ENCODE data around the gene HOGA1.

HOGA1 gene

GRCh38 chr10:97623277-97623676 lies 39.1 kb downstream of the HOGA1 start:
- TF ChIP-seq CTCF (IDR thresholded peaks at IDR 0.05; ENCODE audit: low read length) = no peak
- no peak for TF ChIP-seq EZH2 (optimal IDR thresholded peaks at IDR 0.05; ENCODE audit: low read depth, low read length)
- TF ChIP-seq EZH2phosphoT487 (IDR thresholded peaks at IDR 0.05; ENCODE audit: low read length) = no peak
- no peak for DNase-seq
- no peaks in the 10 kb centered on the region for H4K20me1 ChIP-seq (ENCODE audit: insufficient read depth, low read length)
- H3F3A ChIP-seq (ENCODE audit: insufficient read depth, low read length) = no peaks in the 10 kb centered on the region
- no peaks in the 10 kb centered on the region for H3K36me3 ChIP-seq (replicated peaks; ENCODE audit: insufficient read depth, low read length)
- no peaks in the 10 kb centered on the region for H3K4me1 ChIP-seq (ENCODE audit: low read length)
- no peaks in the 10 kb centered on the region for H3K9me3 ChIP-seq (replicated peaks; ENCODE audit: insufficient read depth, low read length)
- H3K9me2 ChIP-seq (replicated peaks; ENCODE audit: insufficient read depth, low read length) = no peaks in the 10 kb centered on the region
- no peaks in the 10 kb centered on the region for H3K79me2 ChIP-seq (ENCODE audit: low read length)
- H3K27ac ChIP-seq (ENCODE audit: low read length) = no peak overlapping the region
- H3K4me2 ChIP-seq (ENCODE audit: low read depth, low read length) = no peak overlapping the region
- H3K4me3 ChIP-seq (ENCODE audit: low read length) = no peak overlapping the region
- H2AFZ ChIP-seq (ENCODE audit: low read length) = no peak overlapping the region
- no peak overlapping the region for H3K9ac ChIP-seq (ENCODE audit: low read length)
- H3K27me3 ChIP-seq (replicated peaks; ENCODE audit: insufficient read depth, low read length) = no peaks in the 10 kb centered on the region

DNA sequence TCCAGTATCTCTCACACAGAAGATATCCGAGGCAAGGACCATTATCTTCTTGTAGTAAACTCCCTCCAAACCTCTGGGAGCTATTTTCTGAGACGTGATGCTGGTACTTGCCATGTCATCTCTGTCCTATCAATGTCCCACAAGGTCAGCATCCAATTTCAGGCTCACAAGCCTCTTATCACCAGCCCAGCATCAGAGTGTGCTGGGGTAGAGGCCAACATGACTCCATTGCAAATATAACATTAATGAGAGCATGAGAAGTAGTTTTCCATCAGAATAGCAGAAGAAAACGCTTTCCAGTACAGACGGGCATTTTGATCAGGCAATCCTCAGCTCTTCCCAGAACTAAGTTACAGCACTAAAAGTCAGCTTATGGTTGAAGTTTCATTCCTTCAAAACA lies 43.5 kb downstream of the HOGA1 start:
- no peak overlapping the region for H3K27ac ChIP-seq (ENCODE audit: low read length)
- H3K4me2 ChIP-seq (ENCODE audit: low read depth, low read length) = no peak overlapping the region
- H2AFZ ChIP-seq (ENCODE audit: low read length) = no peak overlapping the region
- no peak for DNase-seq
- no peaks in the 10 kb centered on the region for H3K9me2 ChIP-seq (replicated peaks; ENCODE audit: insufficient read depth, low read length)
- no peaks in the 10 kb centered on the region for H3K27me3 ChIP-seq (replicated peaks; ENCODE audit: insufficient read depth, low read length)
- H3F3A ChIP-seq (ENCODE audit: insufficient read depth, low read length) = no peaks in the 10 kb centered on the region
- no peaks in the 10 kb centered on the region for H4K20me1 ChIP-seq (ENCODE audit: insufficient read depth, low read length)
- no peaks in the 10 kb centered on the region for H3K36me3 ChIP-seq (replicated peaks; ENCODE audit: insufficient read depth, low read length)
- H3K9me3 ChIP-seq (replicated peaks; ENCODE audit: insufficient read depth, low read length) = no peaks in the 10 kb centered on the region
- H3K4me1 ChIP-seq (ENCODE audit: low read length) = no peaks in the 10 kb centered on the region
- H3K79me2 ChIP-seq (ENCODE audit: low read length) = no peaks in the 10 kb centered on the region
- H3K4me3 ChIP-seq (ENCODE audit: low read length) = no peak overlapping the region
- no peak overlapping the region for H3K9ac ChIP-seq (ENCODE audit: low read length)
- TF ChIP-seq EZH2 (optimal IDR thresholded peaks at IDR 0.05; ENCODE audit: low read depth, low read length) (no peak), EZH2phosphoT487 (IDR thresholded peaks at IDR 0.05; ENCODE audit: low read length) (no peak), CTCF (IDR thresholded peaks at IDR 0.05; ENCODE audit: low read length) (no peak)

- Histone ChIP-seq H4K20me1 (ENCODE audit: insufficient read depth, low read length) (no peaks in the 10 kb centered on the region), H3K9me2 (replicated peaks; ENCODE audit: insufficient read depth, low read length) (no peaks in the 10 kb centered on the region), H3K27ac (ENCODE audit: low read length) (no peak overlapping the region), H2AFZ (ENCODE audit: low read length) (no peak overlapping the region), H3K27me3 (replicated peaks; ENCODE audit: insufficient read depth, low read length) (no peaks in the 10 kb centered on the region), H3K4me2 (ENCODE audit: low read depth, low read length) (no peak overlapping the region), H3K36me3 (replicated peaks; ENCODE audit: insufficient read depth, low read length) (no peaks in the 10 kb centered on the region), H3K9ac (ENCODE audit: low read length) (no peak overlapping the region), H3K4me1 (ENCODE audit: low read length) (no peaks in the 10 kb centered on the region), H3K4me3 (ENCODE audit: low read length) (no peak overlapping the region), H3F3A (ENCODE audit: insufficient read depth, low read length) (no peaks in the 10 kb centered on the region), H3K79me2 (ENCODE audit: low read length) (no peaks in the 10 kb centered on the region), H3K9me3 (replicated peaks; ENCODE audit: insufficient read depth, low read length) (no peaks in the 10 kb centered on the region)
- TF ChIP-seq EZH2phosphoT487 (IDR thresholded peaks at IDR 0.05; ENCODE audit: low read length) (no peak), EZH2 (optimal IDR thresholded peaks at IDR 0.05; ENCODE audit: low read depth, low read length) (no peak), CTCF (IDR thresholded peaks at IDR 0.05; ENCODE audit: low read length) (no peak)
- no peak for DNase-seq
These were observed 44.0 kb downstream of the HOGA1 start for GRCh38 chr10:97628228-97628627.
